Suprapubic skin (tissue), 4 donors: ENCODE measurements around the gene NCAM1.

ENCODE experiments used
- CTCF ChIP-seq, 2 donors: fragments of 200-600 bp in 1 of 2; fragments of 450-650 bp in 1 of 2; sonication (generic) in 1 of 2; IDR thresholded peaks; one replicate each; pipeline ENCODE4 v1.5.1; 2016 to 2019; ENCODE audit warnings: antibody characterized with exemption in 2 of 2, mild to moderate bottlenecking in 1 of 2, moderate library complexity in 1 of 2
- EP300 ChIP-seq: sonication (generic); formaldehyde crosslinking; IDR thresholded peaks from one replicate; pipeline ENCODE4 v1.6.1; 2017; ENCODE audit warnings: antibody characterized with exemption
- POLR2A ChIP-seq, 2 donors: fragments of 450-650 bp; IDR thresholded peaks; one replicate each; pipeline ENCODE4 v1.6.1; 2017; ENCODE audit warnings: antibody characterized with exemption in 2 of 2, mild to moderate bottlenecking in 2 of 2, moderate library complexity in 2 of 2
- POLR2AphosphoS5 ChIP-seq, 3 donors: sonication (generic); formaldehyde crosslinking; IDR thresholded peaks; one replicate each; pipeline ENCODE4 v1.6.1; 2017; ENCODE audit warnings: antibody characterized with exemption in 3 of 3

- TF ChIP-seq EP300: no peak
- TF ChIP-seq CTCF (IDR thresholded peaks at IDR 0.05): no peak
- no peak for TF ChIP-seq POLR2A (IDR thresholded peaks at IDR 0.05)
- no peak for TF ChIP-seq POLR2AphosphoS5 (IDR thresholded peaks at IDR 0.05)
Measured at GRCh38 chr11:112975051-112975450, 13.8 kb downstream of the NCAM1 start.
